Neural cell (in vitro differentiated cells): ENCODE results near the gene PPFIBP2. TPM values are rescaled to one million over a fixed set of nuclear protein-coding genes. Genes with fewer than 3 reads are reported as not detected.
"Not testable (repeated sequence)": the region's sequence is repeated elsewhere in the genome, so short reads cannot be mapped to it uniquely, and the experiment has no call there.

Experiments
- H2AFZ ChIP-seq: fragments of 200-600, 300-800 bp; sonication (generic), shearing (Covaris generic); 2 replicates; pipeline ENCODE4 v1.6.0; 2014; ENCODE audit warnings: low read depth, mild to moderate bottlenecking, antibody characterized with exemption, low read length, moderate library complexity
- H3F3A ChIP-seq: fragments of 200-600 bp; shearing (Covaris generic); 2 replicates; pipeline ENCODE4 v1.6.1; 2016; ENCODE audit warnings: mild to moderate bottlenecking, moderate library complexity, mixed read lengths, antibody characterized with exemption, low read length; ENCODE audit not compliant: insufficient read depth, poor library complexity, severe bottlenecking
- H3K27ac ChIP-seq: fragments of 200-600, 300-800 bp; sonication (generic), shearing (Covaris generic); 2 replicates; pipeline ENCODE4 v1.5.1; 2014; ENCODE audit warnings: mild to moderate bottlenecking, low read length, moderate library complexity
- H3K27me3 ChIP-seq: fragments of 300-800, 200-600 bp; sonication (generic), shearing (Covaris generic); 2 replicates; pipeline ENCODE4 v1.6.0; 2014; ENCODE audit warnings: mild to moderate bottlenecking, low read depth, low read length, moderate library complexity; ENCODE audit not compliant: insufficient read depth
- H3K36me3 ChIP-seq: fragments of 300-800, 200-600 bp; sonication (generic), shearing (Covaris generic); 2 replicates; pipeline ENCODE4 v1.5.1; 2014; ENCODE audit warnings: mild to moderate bottlenecking, antibody characterized with exemption, low read length, moderate library complexity; ENCODE audit not compliant: insufficient read depth
- H3K4me2 ChIP-seq: fragments of 300-800, 200-600 bp; sonication (generic), shearing (Covaris generic); 2 replicates; pipeline ENCODE4 v1.6.0; 2014; ENCODE audit warnings: mild to moderate bottlenecking, low read length
- H3K4me3 ChIP-seq: fragments of 300-800, 200-600 bp; sonication (generic), shearing (Covaris generic); 2 replicates; pipeline ENCODE4 v1.5.1; 2014; ENCODE audit warnings: mild to moderate bottlenecking, low read length, moderate library complexity
- H3K79me2 ChIP-seq: fragments of 200-600 bp; shearing (Covaris generic); replicated peaks from 2 replicates; pipeline ENCODE4 v1.6.0; 2014; ENCODE audit warnings: mild to moderate bottlenecking, low read length, moderate library complexity; ENCODE audit not compliant: insufficient read depth
- H3K9ac ChIP-seq: fragments of 300-800, 200-600 bp; sonication (generic), shearing (Covaris generic); 2 replicates; pipeline ENCODE4 v1.6.1; 2016; ENCODE audit warnings: mild to moderate bottlenecking, low read length, mixed read lengths
- H3K9me2 ChIP-seq: fragments of 200-600 bp; shearing (Covaris generic); 2 replicates; pipeline ENCODE4 v1.6.1; 2016; ENCODE audit warnings: mild to moderate bottlenecking, low read length, mixed read lengths; ENCODE audit not compliant: insufficient read depth
- H3K9me3 ChIP-seq: fragments of 200-600, 300-800 bp; sonication (generic), shearing (Covaris generic); 2 replicates; pipeline ENCODE4 v1.6.1; 2016; ENCODE audit warnings: mild to moderate bottlenecking, mixed run types, low read length, moderate library complexity, mixed read lengths
- H4K20me1 ChIP-seq: fragments of 200-600 bp; shearing (Covaris generic); 2 replicates; pipeline ENCODE4 v1.6.1; 2016; ENCODE audit warnings: mild to moderate bottlenecking, mixed run types; ENCODE audit not compliant: insufficient read depth
- EP300 ChIP-seq: fragments of 450-650 bp; conservative IDR thresholded peaks from 2 replicates; pipeline ENCODE4 v1.6.1; 2014; ENCODE audit warnings: antibody characterized with exemption, mild to moderate bottlenecking, moderate library complexity; ENCODE audit not compliant: poor library complexity, severe bottlenecking
- EZH2 ChIP-seq: fragments of 200-600, 300-800 bp; shearing (Covaris generic), sonication (generic); IDR thresholded peaks from 2 replicates; pipeline ENCODE4 v1.6.1; 2014; ENCODE audit warnings: antibody characterized with exemption, low read length, borderline replicate concordance, mild to moderate bottlenecking; ENCODE audit not compliant: insufficient read depth, poor library complexity, severe bottlenecking
- MXI1 ChIP-seq: fragments of 450-650 bp; conservative IDR thresholded peaks from 2 replicates; pipeline ENCODE4 v1.6.1; 2014; ENCODE audit warnings: antibody characterized with exemption, mild to moderate bottlenecking; ENCODE audit not compliant: poor library complexity, severe bottlenecking
- POLR2AphosphoS5 ChIP-seq: IDR thresholded peaks from 2 replicates; pipeline ENCODE4 v1.6.1; 2012
- RAD21 ChIP-seq: fragments of 450-650 bp; conservative IDR thresholded peaks from 2 replicates; pipeline ENCODE4 v1.6.1; 2014; ENCODE audit warnings: antibody characterized with exemption, mild to moderate bottlenecking, moderate library complexity
- SMC3 ChIP-seq: fragments of 450-650 bp; conservative IDR thresholded peaks from 2 replicates; pipeline ENCODE4 v1.6.1; 2014; ENCODE audit warnings: antibody characterized with exemption, mild to moderate bottlenecking, moderate library complexity; ENCODE audit not compliant: poor library complexity
- TAF1 ChIP-seq: IDR thresholded peaks from 2 replicates; pipeline ENCODE4 v1.6.1; 2012; ENCODE audit warnings: low read depth
- polyA plus RNA-seq: library from polyadenylated mRNA; depleted of rRNA; stranded (reverse); fragments of >200 nt; gene quantifications from 2 replicates; pipeline ENCODE4 v1.2.3, GENCODE V29; 2014
- TF ChIP-seq, protein P1 (sequence below): fragments of 450-650 bp; IDR thresholded peaks from 2 replicates; pipeline ENCODE4 v1.5.1; 2014; ENCODE audit warnings: antibody characterized with exemption, mild to moderate bottlenecking, moderate library complexity; ENCODE audit not compliant: poor library complexity, severe bottlenecking
- TF ChIP-seq, protein P2 (sequence below): IDR thresholded peaks from 2 replicates; pipeline ENCODE4 v1.6.1; 2012; ENCODE audit warnings: borderline replicate concordance

Gene PPFIBP2
- polyA plus RNA-seq, 1 donor from 2014 or later, result not detected

DNA sequence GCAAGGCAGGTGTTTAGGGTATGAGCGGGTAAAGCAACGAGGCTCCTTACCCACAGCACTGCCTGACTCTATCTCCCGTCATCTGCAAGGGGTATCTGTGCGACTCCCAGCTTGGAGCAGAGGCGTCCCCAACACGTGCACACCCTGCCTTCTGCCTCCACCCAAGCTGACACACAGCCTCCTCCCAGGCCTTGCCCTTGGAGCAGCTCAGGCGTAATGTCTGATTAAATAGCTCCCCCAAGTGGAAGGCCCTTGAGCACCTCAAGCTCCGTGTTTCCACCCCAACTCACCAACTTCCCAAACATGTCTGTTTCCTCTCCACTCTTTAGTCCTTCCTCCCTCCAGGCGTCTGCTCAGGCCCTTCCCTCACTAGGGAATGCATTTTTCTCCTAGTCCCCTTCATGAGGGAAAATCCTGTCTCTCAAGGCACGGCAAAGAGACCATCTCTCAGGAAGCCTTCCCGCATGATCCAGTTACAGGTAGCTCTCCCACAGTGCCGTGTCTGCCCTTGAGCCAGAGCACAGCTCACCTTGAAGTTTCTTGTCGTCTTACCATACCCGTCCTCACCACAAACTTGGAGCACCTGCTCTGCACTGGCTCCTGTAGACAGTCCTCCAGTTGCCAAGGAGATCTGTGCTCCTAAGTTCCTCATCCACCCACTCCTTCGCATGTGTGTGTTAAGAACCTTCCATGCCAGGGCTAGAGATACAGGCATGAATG, 143.7 kb downstream of the PPFIBP2 start:
- no peaks in the 10 kb centered on the region for H3K36me3 ChIP-seq
- no peak overlapping the region for H3K9ac ChIP-seq
- no peak overlapping the region for H2AFZ ChIP-seq
- H3K79me2 ChIP-seq, result no peaks in the 10 kb centered on the region
- H3F3A ChIP-seq, result no peaks in the 10 kb centered on the region
- no peak overlapping the region for H3K4me2 ChIP-seq
- no peaks in the 10 kb centered on the region for H3K9me2 ChIP-seq
- no peaks in the 10 kb centered on the region for H3K9me3 ChIP-seq
- no peaks in the 10 kb centered on the region for H3K27me3 ChIP-seq
- H4K20me1 ChIP-seq, result no peaks in the 10 kb centered on the region
- TF ChIP-seq RAD21 (no peak), POLR2AphosphoS5 (no peak), TAF1 (no peak), SMC3 (no peak), MXI1 (no peak), EZH2 (no peak), EP300 (no peak)
- TF ChIP-seq, protein P1, sequence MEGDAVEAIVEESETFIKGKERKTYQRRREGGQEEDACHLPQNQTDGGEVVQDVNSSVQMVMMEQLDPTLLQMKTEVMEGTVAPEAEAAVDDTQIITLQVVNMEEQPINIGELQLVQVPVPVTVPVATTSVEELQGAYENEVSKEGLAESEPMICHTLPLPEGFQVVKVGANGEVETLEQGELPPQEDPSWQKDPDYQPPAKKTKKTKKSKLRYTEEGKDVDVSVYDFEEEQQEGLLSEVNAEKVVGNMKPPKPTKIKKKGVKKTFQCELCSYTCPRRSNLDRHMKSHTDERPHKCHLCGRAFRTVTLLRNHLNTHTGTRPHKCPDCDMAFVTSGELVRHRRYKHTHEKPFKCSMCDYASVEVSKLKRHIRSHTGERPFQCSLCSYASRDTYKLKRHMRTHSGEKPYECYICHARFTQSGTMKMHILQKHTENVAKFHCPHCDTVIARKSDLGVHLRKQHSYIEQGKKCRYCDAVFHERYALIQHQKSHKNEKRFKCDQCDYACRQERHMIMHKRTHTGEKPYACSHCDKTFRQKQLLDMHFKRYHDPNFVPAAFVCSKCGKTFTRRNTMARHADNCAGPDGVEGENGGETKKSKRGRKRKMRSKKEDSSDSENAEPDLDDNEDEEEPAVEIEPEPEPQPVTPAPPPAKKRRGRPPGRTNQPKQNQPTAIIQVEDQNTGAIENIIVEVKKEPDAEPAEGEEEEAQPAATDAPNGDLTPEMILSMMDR, result no peak
- TF ChIP-seq, protein P2, sequence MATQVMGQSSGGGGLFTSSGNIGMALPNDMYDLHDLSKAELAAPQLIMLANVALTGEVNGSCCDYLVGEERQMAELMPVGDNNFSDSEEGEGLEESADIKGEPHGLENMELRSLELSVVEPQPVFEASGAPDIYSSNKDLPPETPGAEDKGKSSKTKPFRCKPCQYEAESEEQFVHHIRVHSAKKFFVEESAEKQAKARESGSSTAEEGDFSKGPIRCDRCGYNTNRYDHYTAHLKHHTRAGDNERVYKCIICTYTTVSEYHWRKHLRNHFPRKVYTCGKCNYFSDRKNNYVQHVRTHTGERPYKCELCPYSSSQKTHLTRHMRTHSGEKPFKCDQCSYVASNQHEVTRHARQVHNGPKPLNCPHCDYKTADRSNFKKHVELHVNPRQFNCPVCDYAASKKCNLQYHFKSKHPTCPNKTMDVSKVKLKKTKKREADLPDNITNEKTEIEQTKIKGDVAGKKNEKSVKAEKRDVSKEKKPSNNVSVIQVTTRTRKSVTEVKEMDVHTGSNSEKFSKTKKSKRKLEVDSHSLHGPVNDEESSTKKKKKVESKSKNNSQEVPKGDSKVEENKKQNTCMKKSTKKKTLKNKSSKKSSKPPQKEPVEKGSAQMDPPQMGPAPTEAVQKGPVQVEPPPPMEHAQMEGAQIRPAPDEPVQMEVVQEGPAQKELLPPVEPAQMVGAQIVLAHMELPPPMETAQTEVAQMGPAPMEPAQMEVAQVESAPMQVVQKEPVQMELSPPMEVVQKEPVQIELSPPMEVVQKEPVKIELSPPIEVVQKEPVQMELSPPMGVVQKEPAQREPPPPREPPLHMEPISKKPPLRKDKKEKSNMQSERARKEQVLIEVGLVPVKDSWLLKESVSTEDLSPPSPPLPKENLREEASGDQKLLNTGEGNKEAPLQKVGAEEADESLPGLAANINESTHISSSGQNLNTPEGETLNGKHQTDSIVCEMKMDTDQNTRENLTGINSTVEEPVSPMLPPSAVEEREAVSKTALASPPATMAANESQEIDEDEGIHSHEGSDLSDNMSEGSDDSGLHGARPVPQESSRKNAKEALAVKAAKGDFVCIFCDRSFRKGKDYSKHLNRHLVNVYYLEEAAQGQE, result no peak
- H3K27ac ChIP-seq, result no peak overlapping the region
- H3K4me3 ChIP-seq, result no peak overlapping the region

DNA sequence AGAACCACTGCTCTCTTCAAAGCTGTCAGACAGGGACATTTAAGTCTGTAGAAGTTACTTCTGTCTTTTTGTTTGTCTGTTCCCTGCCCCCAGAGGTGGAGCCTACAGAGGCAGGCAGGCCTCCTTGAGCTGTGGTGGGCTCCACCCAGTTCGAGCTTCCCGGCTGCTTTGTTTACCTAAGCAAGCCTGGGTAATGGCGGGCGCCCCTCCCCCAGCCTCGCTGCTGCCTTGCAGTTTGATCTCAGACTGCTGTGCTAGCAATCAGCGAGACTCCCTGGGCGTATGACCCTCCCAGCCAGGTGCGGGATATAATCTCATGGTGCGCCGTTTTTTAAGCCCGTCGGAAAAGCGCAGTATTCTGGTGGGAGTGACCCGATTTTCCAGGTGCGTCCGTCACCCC, 149.7 kb downstream of the PPFIBP2 start:
- not testable (repeated sequence) for H3K27ac ChIP-seq, H3K79me2 ChIP-seq, H3F3A ChIP-seq, H3K9ac ChIP-seq, H3K4me2 ChIP-seq, H4K20me1 ChIP-seq, H2AFZ ChIP-seq, H3K27me3 ChIP-seq, H3K9me2 ChIP-seq, H3K36me3 ChIP-seq, H3K9me3 ChIP-seq, H3K4me3 ChIP-seq
